Measurements from ENCODE around the gene GNG7.

Gene GNG7

DNA sequence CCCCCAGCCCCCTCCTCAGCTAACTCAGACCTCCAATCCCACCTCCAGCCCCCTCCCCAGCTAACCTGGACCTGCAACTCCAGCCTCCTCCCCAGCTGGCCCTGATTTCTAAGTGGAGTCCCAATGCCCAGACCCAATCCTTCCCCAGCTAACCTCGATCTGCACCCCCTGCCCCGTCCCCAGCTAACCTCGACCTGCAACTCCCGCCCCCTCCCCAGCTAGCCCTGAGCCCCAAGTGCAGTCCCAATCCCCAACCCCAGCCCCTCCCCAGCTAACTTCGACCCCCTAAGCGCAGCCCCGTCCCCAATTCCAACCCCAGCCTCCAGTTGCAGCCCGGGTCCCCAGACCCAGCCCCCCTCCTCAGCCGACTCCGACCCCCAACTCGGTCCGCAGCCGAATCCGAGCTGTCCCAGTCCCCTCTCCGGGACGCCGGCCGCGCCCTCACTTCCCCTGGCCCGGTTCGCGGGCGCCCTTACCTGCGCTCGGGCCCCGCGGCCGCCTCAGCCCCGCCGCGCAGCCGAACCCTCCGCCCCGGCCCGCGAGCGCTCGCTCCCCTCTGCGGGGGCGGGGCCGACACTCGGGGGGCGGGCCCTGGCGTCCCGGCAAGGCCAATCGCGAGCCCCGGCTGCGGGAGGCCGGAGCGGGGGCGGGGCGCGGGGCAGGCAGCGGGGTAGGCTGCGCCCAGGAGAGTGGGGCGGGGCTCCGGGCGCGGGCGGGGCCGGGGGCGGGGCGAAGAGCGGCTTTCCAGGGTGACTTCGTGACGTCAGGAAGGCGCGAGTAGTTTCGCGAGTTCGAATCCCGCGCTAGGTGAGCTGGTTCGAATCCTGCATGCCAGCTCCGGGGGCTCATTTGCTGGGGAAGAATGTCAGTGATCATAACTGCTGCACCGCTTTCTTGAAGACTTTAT, at the start of gene GNG7:
Gene GNG7 (minus strand): TSS at position 525 of the 907 bp plus-strand sequence. CDS start 182,006 bp downstream, outside the sequence.
- DNase-seq: no peak

GRCh38 chr19:2751438-2751830, 48.9 kb upstream of the GNG7 start:
- DNase-seq: no peak

- DNase-seq: no peak
Observed at GRCh38 chr19:2750808-2751437, 48.4 kb upstream of the GNG7 start.

- no peak for DNase-seq
Observed at GRCh38 chr19:2747349-2747748, 44.9 kb upstream of the GNG7 start.

DNA sequence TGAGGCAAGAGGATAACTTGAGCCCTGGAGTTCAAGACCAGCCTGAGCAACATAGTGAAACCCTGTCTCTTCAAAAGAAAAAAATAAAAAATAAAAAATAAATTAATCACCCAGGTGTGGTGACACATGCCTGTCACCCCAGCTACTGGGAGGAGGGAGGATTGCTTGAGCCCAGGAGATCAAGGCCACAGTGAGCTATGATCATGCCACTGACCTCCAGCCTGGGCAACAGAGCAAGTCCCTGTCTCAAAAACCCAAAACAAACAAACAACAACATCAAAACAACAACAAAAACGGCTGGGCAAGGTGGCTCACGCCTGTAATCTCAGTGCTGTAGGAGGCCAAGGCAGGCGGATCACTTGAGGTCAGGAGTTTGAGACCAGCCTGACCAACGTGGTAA, 41.6 kb upstream of the GNG7 start:
- no peak for DNase-seq

DNA sequence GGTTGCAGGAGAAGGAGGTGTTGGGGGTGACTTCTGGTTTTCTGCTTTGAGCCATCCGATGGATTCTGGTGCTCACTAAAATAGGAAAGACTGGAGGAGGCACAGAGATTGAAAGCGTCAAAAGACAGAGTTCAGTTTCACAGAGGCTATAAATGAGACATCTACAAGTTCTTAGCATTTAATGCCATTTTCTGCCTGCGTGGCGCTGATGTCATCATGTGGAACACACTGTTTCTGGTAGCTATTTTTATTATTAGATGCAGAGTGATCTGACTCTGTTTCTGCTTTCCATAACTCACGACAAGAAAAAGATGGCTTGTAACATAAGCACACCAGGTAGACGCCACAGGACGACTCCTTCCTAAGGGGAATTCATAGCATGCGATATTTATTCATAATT, 40.6 kb upstream of the GNG7 start:
- no peak for DNase-seq

- DNase-seq: no peak
Observed at GRCh38 chr19:2740314-2740656, 37.8 kb upstream of the GNG7 start.

DNA sequence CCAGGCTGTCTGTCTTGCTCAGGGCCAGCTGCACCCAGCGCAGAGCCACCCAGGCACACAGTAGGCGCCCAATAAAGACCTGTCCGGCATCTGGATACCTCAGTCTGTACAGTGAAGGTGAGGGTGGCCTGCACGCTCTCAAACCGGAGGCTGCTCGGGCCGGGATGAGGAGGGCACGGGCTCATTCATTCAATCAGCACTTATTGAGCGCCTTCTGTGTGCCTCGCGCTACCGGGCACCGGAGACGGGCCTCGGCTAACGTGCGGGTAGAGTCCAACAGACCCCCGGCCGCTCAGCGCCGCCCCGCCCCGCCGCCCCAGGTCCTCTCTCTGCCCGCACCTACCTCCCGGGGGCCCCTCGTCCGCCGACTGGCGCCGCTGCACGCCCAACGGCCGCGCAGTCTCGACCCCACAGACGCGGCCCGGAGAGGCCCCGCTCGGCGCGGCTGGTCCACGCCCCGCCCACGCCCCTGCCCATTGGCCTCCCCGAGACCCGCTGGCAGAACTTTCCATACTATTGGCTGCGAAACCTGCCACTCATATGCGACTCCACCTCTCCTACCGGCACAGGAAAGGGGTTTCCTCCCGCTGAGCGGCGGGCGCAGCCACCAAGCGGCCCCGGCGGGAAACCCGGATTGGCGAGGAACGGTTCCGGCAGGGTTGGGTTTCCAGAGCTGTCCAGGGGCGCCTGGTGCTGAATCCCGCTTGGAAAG, 37.3 kb upstream of the GNG7 start, which contains the start of gene SLC39A3:
Gene SLC39A3 (minus strand): TSS at position 416 of the 712 bp plus-strand sequence. CDS start 2,760 bp downstream, outside the sequence.
- peak; percentile 96 for DNase-seq

DNA sequence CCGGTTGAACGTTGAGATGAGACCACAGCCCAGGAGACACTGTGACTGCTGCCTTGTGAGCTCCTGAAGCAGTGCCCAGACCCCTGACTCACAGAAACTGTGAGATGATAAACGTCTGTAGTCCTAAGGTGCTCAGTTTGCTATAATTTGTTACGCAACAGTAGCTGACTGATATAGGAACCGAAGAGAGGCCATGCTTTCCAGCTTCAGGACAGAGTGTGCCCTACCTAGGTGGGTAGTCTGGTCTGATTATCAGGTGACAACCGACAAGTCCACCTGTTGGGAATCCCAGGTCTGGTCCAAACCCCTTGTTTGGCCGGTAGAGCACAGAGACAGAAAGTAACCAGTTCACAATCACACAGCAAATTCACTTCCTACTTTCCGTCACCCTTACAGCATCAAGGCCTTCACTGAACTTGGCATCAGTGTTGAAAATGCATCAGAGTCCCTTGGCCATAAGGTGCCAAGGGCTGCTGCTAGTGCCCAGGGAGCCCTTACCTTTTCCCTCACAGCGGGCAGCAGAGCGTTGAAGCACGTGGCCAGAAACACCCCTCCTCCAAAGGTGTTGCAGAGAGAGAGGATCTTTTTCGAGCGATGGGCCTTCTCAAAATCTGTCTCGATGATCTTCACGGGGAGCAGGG, 34.2 kb upstream of the GNG7 start:
- DNase-seq: no peak

DNA sequence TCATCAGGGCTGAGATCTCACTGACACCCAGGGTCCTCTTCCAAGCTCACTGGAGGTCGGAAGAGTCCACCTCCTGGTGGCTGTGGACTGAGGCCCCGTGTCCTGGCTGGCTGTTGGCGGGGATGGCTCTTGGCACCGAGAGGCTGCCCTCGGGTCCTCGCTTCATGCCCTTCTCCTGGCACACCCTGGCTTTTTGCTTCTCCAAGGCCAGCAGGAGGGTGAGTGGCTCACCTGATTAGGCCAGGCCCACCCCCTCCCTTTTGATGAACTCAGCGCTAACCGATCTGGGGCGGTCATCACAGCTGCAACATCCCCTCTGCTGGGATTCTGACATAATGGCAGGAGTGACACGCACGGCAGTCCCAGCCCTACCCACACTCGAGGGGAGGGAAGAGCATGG, 32.9 kb upstream of the GNG7 start:
- no peak for DNase-seq

DNA sequence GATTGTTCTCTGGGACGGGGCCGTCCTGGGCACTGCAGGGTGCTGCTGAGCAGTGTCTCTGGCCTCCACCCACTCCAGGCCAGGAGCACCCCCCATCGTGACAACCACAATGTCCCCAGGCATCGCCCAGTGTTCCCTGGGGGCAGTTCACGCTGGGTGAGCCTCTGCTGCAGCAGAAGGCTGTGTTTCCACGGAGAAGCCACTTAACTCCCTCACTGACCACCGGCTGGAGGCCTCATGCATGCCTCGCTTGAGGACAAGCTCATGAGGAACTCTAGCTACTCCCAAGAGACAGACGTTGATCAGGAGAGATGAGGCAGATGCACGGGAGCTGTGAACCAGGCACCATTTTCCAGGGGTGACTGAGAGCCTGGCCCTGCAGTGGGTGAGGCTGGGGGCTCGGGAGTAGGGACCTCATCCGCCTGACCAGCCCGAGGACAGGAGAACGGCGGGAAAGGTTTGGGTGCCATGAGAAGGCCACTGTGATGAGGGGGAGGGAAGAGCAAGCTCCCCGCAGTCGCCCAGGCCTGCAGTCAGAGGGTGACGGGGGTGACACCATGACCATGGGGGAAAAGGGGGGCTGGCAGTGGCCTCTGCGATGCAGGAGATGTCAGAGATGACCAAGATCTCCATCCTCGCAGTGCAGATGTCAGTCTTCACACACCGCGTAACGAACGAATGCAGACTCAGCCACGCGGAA, 32.2 kb upstream of the GNG7 start:
- DNase-seq: no peak

DNA sequence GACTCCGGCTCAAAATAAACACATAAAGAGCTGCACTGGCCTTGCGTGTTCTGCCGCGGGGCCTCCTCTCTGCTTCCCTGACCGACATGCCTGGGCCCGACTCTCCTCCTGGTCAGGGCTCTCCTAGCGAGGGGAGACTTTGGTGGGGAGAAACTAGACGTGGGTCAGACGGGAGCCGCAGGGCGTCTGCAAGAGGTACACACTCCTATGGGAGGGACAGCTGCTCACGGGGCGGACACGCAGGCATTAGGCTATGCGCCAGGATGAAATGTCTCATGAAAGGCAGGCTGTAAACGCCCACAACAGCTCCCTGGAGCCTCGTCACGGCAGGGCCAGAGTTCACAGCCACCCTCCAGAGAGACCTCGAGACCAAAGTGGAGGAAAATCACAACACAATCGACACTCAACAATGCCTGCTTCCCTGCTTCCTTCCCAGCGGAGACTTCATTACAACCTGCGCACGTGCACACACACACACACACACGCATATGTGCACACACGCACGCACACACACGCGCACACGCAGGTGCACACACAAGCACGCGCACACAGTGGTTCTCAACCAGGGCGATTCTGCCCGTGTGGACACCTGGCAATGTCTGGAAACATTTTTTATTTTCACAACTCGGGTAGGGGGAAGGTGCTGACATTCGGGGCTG, 31.6 kb upstream of the GNG7 start:
- DNase-seq: no peak

- DNase-seq: no peak
Observed at GRCh38 chr19:2732883-2733282, 30.4 kb upstream of the GNG7 start.

DNA sequence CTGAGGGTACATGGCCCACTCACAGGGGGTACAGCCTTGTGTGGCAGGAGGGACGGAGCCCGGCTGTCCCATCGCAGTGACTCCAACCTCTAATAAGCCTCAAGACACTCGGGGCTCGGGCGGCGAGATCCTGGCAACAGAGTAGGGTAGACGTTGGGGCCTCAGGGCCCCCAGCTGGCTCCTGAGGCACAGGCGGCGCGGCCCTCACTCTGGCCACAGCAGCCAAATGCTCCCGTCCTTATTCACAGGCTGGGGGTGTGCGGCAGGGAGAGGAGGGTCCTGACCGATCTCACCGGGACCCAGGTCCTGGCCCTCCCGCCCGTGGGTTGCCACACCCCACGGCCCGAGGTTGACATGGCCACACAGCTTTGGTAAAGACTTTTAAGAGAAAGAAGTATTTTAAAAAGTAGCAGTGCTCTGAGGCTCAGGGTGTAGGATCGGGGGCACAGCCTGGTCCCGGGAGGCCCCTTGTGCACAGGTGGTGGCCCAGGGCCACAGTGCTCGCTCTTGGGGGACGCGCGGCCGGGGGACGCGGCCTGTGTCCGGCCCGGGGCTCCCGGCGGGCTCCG, 29.7 kb upstream of the GNG7 start:
- DNase-seq: no peak

DNA sequence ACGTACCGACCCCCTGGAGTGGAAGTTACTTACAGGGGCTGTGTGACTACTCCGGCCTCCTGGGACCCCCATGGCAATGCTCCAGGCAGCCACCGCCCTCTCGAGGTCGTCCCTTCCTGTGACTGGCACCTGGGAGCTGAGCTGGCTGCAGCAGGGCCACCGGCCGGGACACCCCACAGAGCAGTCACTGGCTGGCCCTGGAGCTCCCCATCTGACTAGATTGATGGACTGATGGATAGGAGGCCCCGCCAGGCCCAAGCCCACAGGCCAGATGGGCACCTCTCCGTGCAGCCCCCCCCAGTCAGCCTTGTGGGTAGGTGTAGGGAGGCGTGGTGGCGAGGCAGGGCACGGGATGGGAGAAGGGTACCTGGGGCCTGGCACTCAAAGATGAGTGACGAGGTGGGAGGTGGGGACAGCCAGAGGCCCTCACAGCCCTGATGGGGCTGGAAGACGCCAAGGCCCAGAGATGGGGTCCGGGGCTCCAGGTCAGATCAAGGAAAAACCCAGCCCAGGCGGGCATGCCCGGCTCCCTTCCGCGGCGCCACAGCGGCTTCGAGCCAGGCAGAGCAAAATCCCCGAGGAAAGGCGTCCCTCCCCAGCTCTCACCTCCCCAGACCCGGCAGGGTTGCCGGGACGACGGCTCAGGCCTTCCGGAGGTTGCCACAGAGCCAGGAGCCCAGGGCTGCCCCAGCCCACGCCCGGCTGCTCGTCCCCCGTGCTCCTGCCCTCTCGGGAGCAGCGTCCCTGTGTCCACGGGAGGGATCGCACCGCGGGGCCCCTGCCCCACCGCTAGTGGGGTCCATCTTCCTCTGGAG, 28.9 kb upstream of the GNG7 start:
- no peak for DNase-seq

- no peak for DNase-seq
Observed at GRCh38 chr19:2729943-2730818, 27.7 kb upstream of the GNG7 start.

DNA sequence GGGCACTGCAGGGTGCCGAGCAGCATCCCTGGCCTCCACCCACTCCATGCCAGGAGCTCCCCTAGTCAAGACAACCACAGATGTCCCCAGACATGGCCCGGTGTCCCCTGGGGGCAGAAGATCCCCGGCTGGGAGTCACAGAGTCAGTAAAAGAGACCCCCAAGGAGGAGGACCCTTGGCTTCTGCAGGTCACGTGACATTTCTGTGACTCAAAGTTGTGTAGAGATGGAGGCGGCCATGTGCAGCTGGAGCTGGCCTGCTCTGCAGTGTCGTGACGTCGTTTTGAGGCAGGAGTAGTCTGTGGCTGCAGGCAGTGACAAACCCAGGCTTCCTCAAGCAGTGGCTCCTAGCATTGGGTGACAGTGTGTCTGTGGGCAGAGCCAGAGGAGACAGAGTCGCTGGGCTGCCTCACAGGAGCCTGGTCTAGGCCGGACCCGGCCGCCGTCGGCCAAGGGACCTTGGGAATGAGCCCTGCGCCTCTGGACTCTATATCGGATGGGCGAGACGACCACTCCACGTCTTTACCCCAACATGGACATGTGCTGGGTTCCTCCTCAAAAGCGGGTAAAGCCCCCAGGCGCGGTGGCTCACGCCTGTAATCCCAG, 26.4 kb upstream of the GNG7 start:
- no peak for DNase-seq

DNA sequence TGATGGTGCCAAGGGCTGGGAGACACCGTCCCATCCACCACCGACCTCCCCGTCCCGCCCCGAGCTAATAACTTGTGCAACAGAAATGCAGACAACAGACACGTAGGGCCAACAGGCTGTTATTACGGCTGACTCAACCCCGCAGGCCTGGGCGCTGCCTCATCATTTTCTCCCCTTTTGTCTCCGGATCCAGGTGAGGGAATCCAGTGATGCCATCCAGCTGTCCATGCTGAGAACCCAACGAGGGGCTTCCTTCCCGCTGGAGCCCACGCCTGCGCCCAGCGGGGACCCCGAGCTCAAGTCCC, 25.1 kb upstream of the GNG7 start:
- no peak for DNase-seq

- no peak for DNase-seq
Observed at GRCh38 chr19:2726904-2727639, 24.6 kb upstream of the GNG7 start.

Data from NCI-H774 (cell line).